Ishikawa (cell line): ENCODE measurements around the gene RASL10A.

Experiments
- CREB1 ChIP-seq: IDR thresholded peaks from 2 replicates; pipeline ENCODE4 v1.6.1; 2012; ENCODE audit warnings: low read depth
- EP300 ChIP-seq: IDR thresholded peaks from 2 replicates; pipeline ENCODE4 v1.6.1; 2012; ENCODE audit warnings: borderline replicate concordance
- MAX ChIP-seq: IDR thresholded peaks from 2 replicates; pipeline ENCODE4 v1.6.1; 2012
- NFIC ChIP-seq: IDR thresholded peaks from 2 replicates; pipeline ENCODE4 v1.6.1; 2012
- YY1 ChIP-seq: IDR thresholded peaks from 2 replicates; pipeline ENCODE4 v1.6.1; 2012; ENCODE audit warnings: low read depth
- ZBTB7A ChIP-seq: IDR thresholded peaks from 2 replicates; pipeline ENCODE4 v1.6.1; 2012; ENCODE audit warnings: low read depth

- TF ChIP-seq EP300: no peak
- no peak for TF ChIP-seq ZBTB7A
- no peak for TF ChIP-seq MAX
- TF ChIP-seq NFIC: no peak
- no peak for TF ChIP-seq CREB1
- TF ChIP-seq YY1: no peak
These were observed 25.4 kb downstream of the RASL10A start for GRCh38 chr22:29290061-29290460.
